Panc1 (cell line): ENCODE measurements around the gene SUPT3H.

Experiments used
- CTCF ChIP-seq: fragments of 450-650 bp; IDR thresholded peaks from 2 replicates; pipeline ENCODE4 v1.5.1; 2017; ENCODE audit warnings: mild to moderate bottlenecking
- TCF7L2 ChIP-seq: IDR thresholded peaks from 2 replicates; pipeline ENCODE4 v1.6.1; 2011; ENCODE audit warnings: mild to moderate bottlenecking, low read depth, low read length, inconsistent platforms

GRCh38 chr6:45289751-45290514 lies 87.8 kb downstream of the SUPT3H start:
- no peak for TF ChIP-seq CTCF
- TF ChIP-seq TCF7L2 = no peak
